ENCODE measurements around the gene BCL2L11.

The BCL2L11 gene

DNA sequence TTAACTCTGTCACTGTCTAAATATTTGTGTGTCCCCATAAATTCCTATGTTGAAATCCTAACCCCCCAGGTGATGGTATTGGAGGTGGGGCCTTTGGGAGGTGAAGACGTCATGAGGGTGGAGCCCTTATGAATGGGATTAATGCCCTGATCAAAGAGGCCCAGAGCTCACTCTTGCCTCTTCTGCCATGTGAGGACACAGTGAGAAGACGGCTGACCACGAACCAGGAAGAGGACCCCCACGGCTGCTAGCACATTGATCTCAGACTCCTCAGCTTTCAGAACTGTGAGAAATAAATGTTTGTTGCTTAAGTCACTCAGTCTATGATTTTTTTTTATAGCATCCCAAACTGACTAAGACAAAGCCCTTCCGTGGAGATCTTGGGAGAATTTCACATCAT lies 71.2 kb downstream of the BCL2L11 start:
- no peak for DNase-seq (ENCODE audit: low read depth in 2 of 2)

DNA sequence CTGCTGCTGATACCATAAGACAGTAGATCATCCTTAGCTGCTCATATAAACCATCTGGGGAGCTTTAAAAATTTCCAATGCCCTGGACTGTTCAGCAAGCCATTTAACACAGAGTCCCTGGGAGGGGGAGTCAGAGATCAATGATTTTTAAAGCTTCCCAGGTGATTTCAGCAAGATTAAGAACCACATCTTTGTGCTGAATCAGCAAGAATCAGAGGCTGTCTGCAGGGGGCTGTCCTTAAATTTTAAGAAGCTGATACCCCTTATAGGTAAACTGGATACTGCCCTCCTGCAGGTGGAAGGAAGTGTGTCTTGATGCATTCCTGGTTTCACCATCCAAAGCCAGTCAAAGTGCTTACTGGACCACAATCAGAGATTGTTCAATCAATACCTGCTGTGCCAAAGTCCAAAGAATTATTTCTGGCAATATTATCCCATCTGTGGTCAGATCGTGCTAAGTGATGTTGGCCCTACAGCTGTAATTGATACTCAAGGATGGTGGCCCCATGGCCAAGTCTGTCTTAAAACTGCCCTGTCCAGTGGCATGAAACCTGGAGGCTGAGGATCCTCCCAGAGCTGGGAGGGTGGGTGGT lies 72.2 kb downstream of the BCL2L11 start:
- DNase-seq (ENCODE audit: low read depth in 2 of 2): no peak

DNA sequence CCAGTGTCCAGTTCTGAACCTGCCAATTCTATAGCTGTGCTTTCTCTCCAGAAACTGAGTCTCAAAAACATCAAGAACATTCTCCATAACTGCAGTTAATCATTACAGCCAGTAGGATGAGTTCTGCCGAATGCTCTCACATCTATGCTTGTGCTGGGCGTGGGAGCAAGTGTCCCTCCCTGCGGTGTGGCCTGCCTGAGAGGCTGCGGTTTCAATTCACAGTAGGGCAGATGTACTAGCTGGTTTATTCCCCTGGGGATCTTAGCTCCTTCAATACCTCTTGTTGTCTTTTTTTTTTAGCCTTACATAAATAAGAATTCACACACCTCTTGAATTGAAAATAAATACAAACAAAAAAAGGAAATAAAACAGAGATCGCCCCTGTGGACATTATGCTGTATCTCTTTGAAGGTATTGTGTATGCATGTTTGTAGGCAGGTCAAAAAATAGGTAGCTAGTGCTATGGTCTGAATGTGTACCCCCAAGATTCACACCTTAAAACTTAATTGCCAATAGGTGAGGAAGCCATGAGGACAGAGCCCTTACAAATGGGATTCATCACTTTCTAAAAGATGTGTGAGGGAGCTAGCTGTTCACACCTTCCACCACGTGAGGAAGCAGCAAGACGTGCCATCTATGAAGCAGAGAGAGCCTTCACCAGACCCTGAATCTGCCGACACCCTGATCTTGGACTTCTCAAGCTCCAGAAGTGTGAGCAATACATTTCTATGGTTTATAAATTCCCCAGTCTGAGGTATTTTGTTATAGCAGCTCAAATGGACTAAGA lies 74.3 kb downstream of the BCL2L11 start:
- no peak for DNase-seq (ENCODE audit: low read depth in 2 of 2)

- DNase-seq (ENCODE audit: low read depth in 2 of 2): no peak
Measured at GRCh38 chr2:111196435-111196834, 75.7 kb downstream of the BCL2L11 start.

DNA sequence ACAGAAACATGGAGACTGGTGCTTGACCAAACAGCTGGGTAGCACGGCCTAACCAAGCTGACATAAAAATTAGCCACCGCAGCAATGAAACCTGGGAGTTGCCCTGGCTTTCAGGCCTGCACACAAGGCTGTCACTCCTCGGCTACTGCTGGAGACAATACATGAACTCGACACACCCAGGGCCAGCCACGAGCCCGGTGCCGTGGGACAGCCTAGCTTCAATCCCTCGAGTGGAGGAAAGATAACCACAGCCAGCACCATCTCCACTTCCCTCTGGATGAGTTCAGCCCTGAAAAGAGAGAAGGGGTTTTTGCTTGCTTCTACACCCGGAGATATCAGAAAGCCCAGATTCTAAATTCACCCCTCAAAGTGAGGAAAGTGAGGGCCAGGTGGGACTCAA lies 78.0 kb downstream of the BCL2L11 start:
- no peak for DNase-seq (ENCODE audit: low read depth in 2 of 2)

- DNase-seq (ENCODE audit: low read depth in 2 of 2): no peak
Measured at GRCh38 chr2:111199840-111200239, 79.1 kb downstream of the BCL2L11 start.

GRCh38 chr2:111200333-111200881 lies 79.7 kb downstream of the BCL2L11 start:
- DNase-seq (ENCODE audit: low read depth in 2 of 2): no peak

GRCh38 chr2:111201214-111201613 lies 80.5 kb downstream of the BCL2L11 start:
- no peak for DNase-seq (ENCODE audit: low read depth in 2 of 2)

GRCh38 chr2:111202266-111203040 lies 81.7 kb downstream of the BCL2L11 start:
- DNase-seq (ENCODE audit: low read depth in 2 of 2): no peak

DNA sequence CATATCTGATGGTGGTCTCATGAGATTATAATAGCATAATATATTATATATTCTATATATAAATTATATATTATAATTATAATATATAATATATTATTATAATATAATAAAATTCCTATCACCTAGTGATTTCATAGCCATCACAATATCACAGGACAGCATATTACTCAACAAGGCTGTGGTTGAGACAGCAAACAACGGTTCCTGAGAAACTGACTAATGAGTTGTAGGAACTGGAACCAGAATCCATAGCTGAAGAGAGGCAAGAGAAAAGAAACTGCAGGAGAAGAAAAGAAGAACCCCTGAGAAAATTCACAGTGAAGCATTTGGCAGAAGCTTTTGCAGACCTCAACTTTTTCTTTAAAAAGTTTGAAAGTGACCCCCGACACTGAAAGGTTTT lies 84.0 kb downstream of the BCL2L11 start:
- no peak for DNase-seq (ENCODE audit: low read depth in 2 of 2)

DNA sequence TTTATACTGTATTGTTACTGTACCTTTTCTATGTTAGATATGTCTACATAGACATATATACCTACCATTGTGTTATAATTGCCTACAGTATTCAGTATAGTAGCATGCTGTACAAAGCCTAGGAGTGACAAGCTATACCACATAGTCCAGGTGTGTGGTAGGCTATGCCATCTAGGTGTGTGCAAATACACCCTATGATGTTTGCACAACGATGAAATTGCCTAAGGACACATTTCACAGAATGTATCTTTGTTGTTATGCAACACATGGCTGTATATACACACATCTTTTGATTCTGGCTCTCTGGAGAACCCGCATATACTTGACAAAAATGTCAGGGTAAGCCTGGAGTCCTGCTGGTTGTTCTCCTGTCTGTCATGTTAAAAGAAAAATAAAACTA lies 85.1 kb downstream of the BCL2L11 start:
- DNase-seq (ENCODE audit: low read depth in 2 of 2): no peak

DNA sequence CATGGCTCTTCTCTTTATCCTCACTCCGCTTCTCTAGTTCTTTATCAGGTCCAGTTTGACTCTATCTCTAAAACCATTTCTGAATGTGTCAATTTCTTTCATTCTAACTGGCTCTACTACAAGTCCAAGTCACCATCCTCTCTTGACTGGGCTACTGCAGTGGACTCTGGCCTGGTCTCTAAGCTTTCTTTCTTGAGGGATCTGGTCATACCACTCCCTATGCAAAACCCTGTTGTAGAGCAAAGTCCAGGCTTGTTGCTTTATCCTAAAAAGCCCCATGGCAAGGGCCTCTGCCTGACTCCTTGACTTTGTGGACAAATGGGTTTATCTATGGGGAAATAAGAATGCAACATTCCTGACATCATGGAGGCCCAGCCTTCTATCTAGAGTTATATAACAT lies 87.1 kb downstream of the BCL2L11 start:
- no peak for DNase-seq (ENCODE audit: low read depth in 2 of 2)

DNA sequence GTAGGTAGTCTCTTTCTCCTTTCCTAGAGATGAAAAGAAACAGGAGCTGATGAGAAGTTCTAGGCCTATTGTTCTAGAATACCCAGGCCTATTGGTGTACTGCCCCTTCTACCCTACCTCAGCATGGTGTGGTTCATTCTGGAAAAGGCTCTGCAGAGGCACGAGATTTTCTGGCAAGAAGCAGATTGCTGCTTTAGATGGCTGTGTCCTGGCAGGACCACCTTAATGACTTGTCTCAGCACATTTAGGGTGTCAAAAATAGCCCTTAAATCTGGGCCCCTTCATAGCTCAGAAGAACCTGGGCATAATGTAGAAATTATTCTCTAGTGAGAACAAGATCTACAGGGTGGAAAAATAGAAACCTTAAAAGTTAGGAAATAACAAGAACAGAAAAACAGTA lies 87.9 kb downstream of the BCL2L11 start:
- no peak for DNase-seq (ENCODE audit: low read depth in 2 of 2)

DNA sequence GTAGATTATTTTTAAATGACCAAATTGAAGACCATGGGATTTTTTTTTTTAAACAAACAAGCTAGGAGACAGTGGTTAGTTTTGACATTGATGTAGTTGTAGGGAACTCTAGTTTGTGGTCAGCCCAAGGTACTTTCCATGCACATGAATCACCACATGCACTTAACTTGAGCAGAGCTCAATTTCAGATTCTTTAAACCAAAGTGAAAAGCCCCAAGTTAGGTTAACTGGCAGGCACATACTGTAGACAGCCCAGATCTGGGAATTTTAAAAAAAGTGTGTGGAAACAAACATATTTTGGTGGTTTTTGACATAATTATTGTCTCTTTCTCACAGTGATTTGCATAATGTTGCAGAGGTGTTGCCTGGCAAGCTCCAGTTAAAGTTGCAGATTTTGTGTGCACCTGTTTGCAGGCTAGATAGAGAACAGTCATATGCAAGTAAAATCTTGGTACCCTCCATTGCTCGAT lies 88.4 kb downstream of the BCL2L11 start:
- no peak for DNase-seq (ENCODE audit: low read depth in 2 of 2)

GRCh38 chr2:111210036-111210435 lies 89.3 kb downstream of the BCL2L11 start:
- DNase-seq (ENCODE audit: low read depth in 2 of 2): no peak

DNA sequence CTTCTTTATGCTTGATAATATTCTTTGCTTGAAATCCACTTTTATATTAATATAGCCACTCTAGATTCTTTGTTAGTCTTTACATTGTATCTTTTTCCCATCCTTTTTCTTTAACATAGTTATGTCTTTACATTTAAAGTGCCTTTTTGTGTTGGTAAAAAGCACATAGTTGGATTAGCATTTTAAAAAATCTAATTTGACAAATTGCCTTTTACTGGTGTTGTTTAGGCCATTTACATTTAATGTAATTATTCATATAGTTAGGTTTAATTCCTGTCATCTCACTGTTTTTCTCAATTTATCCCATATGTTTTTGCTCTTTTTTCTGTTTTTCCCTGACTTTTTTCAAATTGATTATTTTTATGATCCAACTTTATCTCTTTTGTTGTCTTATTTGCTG lies 93.2 kb downstream of the BCL2L11 start:
- no peak for DNase-seq (ENCODE audit: low read depth in 2 of 2)

DNA sequence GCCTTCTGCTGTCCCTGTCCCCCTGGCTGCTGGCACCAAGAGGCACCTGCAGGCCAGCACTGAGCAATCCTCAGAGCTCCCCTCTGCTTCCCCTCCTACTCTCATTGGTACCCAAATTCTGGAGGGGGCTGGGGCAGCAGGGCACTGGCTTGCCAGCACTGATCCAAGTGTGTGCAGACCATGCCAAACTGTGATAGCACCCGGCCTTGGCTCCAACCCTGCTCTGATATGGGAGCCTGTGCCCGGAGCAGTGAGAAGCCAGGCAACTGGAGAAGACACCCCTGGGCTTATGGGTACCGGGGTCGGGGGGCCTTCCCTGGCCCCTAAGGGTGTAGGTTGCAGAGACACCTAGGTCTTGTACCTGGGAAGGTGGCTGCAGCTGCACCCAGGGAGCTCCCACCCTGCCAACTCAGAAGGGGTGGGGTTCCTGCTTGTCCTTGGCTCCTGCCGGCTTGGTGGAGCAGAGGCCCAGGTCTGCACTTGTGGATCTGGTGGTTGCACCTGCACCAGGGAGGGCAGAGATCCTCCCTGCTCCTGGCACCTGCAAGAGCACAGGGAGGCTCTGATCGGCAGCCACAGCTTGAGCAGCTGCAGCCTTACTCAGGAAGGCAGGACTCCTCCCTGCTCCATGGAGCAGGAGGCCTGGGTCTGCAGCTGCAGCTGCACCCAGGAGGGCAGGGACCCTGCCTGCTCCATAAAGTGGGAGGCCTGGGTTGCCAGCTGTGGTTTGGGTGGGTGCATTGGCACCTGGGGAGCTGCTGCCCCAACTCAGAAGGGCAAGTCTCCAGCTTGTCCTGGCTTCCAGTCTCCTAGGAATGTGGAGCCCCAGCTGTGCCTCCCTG lies 96.3 kb downstream of the BCL2L11 start:
- DNase-seq (ENCODE audit: low read depth in 2 of 2): no peak
